HL-60 (cell line): ENCODE data around the gene C11orf98.

Experiments used
- POLR2AphosphoS5 ChIP-seq: IDR thresholded peaks from 2 replicates; pipeline ENCODE4 v1.6.1; 2012; ENCODE audit warnings: low read depth
- TF ChIP-seq, protein P1 (sequence below): IDR thresholded peaks from one replicate; pipeline ENCODE4 v1.5.1; 2011; ENCODE audit warnings: low read length, control low read depth, inconsistent platforms; ENCODE audit not compliant: insufficient read depth

DNA sequence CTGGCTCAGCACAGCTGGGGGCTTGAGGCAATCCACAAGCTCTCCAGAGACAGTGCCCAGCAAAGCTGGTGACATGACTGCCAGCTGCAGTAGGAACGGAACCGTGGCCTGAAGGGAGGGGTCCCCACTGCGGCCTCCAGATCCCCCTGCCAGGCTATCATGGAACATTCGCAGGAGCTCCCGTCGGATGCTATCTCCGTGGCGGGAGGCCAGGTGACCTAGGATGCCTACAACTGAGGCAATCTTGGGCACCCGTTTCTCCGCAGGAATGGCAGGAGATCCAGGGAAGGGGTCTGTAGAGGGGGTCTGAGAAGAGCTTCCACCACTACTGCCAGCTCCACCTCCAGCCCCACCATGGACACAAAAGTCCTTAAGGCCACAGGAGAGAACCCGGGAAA, 16.0 kb downstream of the C11orf98 start:
- TF ChIP-seq, protein P1, sequence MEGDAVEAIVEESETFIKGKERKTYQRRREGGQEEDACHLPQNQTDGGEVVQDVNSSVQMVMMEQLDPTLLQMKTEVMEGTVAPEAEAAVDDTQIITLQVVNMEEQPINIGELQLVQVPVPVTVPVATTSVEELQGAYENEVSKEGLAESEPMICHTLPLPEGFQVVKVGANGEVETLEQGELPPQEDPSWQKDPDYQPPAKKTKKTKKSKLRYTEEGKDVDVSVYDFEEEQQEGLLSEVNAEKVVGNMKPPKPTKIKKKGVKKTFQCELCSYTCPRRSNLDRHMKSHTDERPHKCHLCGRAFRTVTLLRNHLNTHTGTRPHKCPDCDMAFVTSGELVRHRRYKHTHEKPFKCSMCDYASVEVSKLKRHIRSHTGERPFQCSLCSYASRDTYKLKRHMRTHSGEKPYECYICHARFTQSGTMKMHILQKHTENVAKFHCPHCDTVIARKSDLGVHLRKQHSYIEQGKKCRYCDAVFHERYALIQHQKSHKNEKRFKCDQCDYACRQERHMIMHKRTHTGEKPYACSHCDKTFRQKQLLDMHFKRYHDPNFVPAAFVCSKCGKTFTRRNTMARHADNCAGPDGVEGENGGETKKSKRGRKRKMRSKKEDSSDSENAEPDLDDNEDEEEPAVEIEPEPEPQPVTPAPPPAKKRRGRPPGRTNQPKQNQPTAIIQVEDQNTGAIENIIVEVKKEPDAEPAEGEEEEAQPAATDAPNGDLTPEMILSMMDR: no peak
- no peak for TF ChIP-seq POLR2AphosphoS5
